ENCODE results near the gene KRT40. TPM values are rescaled to one million over a fixed set of nuclear protein-coding genes. Genes with fewer than 3 reads are reported as not detected.

The KRT40 gene
- total RNA-seq, 1 donor from 2014 or later: not detected

GRCh38 chr17:40940266-40940665 lies 43.9 kb downstream of the KRT40 start:
- no peaks in the 10 kb centered on the region for H3K27me3 Mint-ChIP-seq (ENCODE audit: low read depth)
- no peak overlapping the region for H3K4me3 Mint-ChIP-seq
- H3K4me1 Mint-ChIP-seq: peaks cover 6% of the 10 kb centered on the region
- peak overlapping the region; percentile 15 for H3K27ac Mint-ChIP-seq (ENCODE audit: unreplicated experiment)
- no peaks in the 10 kb centered on the region for H3K9me3 Mint-ChIP-seq
- no peak for DNase-seq (ENCODE audit: low read depth, low spot score)
- H3K36me3 Mint-ChIP-seq (ENCODE audit: low read depth): no peaks in the 10 kb centered on the region
- no peak for TF ChIP-seq CTCF (conservative IDR thresholded peaks at IDR 0.05)

- H3K9me3 Mint-ChIP-seq: no peaks in the 10 kb centered on the region
- no peaks in the 10 kb centered on the region for H3K36me3 Mint-ChIP-seq (ENCODE audit: low read depth)
- no peaks in the 10 kb centered on the region for H3K27me3 Mint-ChIP-seq (ENCODE audit: low read depth)
- DNase-seq (ENCODE audit: low read depth, low spot score): no peak
- no peak for TF ChIP-seq CTCF (conservative IDR thresholded peaks at IDR 0.05)
- peaks cover 4% of the 10 kb centered on the region for H3K4me1 Mint-ChIP-seq
- peak overlapping the region; percentile 12 for H3K27ac Mint-ChIP-seq (ENCODE audit: unreplicated experiment)
- H3K4me3 Mint-ChIP-seq: no peak overlapping the region
Measured at GRCh38 chr17:40938981-40939380, 45.1 kb downstream of the KRT40 start.

- TF ChIP-seq CTCF (conservative IDR thresholded peaks at IDR 0.05): no peak
- Mint-ChIP-seq H3K27ac (ENCODE audit: unreplicated experiment) (no peak within 1 kb of the TSS), H3K4me3 (no peak within 1 kb of the TSS), H3K4me1 (peaks cover 19% of the 10 kb centered on the region), H3K36me3 (ENCODE audit: low read depth) (no peaks in the 10 kb centered on the region), H3K9me3 (no peaks in the 10 kb centered on the region), H3K27me3 (ENCODE audit: low read depth) (no peaks in the 10 kb centered on the region)
- no peak for DNase-seq (ENCODE audit: low read depth, low spot score)
Measured at GRCh38 chr17:40937384-40937819, 46.7 kb downstream of the KRT40 start, which contains the start of gene KRT23. Gene KRT23, minus strand, starts transcription at chr17:40937646. Its CDS starts 1,043 bp downstream, at chr17:40936603.

GRCh38 chr17:40936976-40937375 lies 47.1 kb downstream of the KRT40 start:
- DNase-seq (ENCODE audit: low read depth, low spot score): no peak
- H3K27me3 Mint-ChIP-seq (ENCODE audit: low read depth): no peaks in the 10 kb centered on the region
- no peak overlapping the region for H3K4me3 Mint-ChIP-seq
- H3K36me3 Mint-ChIP-seq (ENCODE audit: low read depth): no peaks in the 10 kb centered on the region
- TF ChIP-seq CTCF (conservative IDR thresholded peaks at IDR 0.05): no peak
- peaks cover 22% of the 10 kb centered on the region for H3K4me1 Mint-ChIP-seq
- no peaks in the 10 kb centered on the region for H3K9me3 Mint-ChIP-seq
- H3K27ac Mint-ChIP-seq (ENCODE audit: unreplicated experiment): no peak overlapping the region

- TF ChIP-seq CTCF (conservative IDR thresholded peaks at IDR 0.05): no peak
- Mint-ChIP-seq H3K4me3 (no peak overlapping the region), H3K27ac (ENCODE audit: unreplicated experiment) (no peak overlapping the region), H3K4me1 (peaks cover 25% of the 10 kb centered on the region), H3K9me3 (no peaks in the 10 kb centered on the region), H3K27me3 (ENCODE audit: low read depth) (no peaks in the 10 kb centered on the region), H3K36me3 (ENCODE audit: low read depth) (no peaks in the 10 kb centered on the region)
- no peak for DNase-seq (ENCODE audit: low read depth, low spot score)
Measured at GRCh38 chr17:40936437-40936971, 47.6 kb downstream of the KRT40 start.

All from neural crest cell (in vitro differentiated cells).